ENCODE measurements around the gene NKX1-2. TPM values are rescaled to one million over a fixed set of nuclear protein-coding genes. Genes with fewer than 3 reads are reported as not detected.

NKX1-2 gene
- total and polyA plus RNA-seq, 2 of the 8 experiments (the other 6 are each of a cell fraction or from before 2014, with no cell fraction given) = 12.7 to 34.9 TPM

DNA sequence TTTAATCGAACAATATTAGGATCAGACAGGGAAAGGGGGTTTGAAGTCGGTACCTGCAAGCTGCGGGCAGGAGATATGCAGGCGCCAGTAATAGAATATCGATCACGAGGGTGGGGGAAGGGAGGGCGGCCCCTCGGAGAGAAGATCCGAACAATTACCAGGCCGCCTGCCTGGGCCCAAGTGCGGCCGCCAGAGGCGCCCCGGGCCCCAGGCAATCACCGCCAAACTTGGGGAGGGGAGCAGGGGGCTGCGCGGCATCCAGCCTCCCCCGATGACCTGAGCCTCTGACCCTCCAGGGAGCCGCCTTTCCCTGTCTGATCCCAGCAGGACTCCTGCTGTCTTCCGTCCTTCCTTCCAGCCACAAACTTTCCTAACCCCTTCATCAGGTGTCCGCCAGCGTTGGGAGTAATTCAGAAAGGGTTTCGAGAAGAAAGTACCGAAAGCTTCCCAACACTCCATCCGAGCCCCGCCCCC, 1.1 kb downstream of the NKX1-2 start (continued):
- TF ChIP-seq, protein P1, sequence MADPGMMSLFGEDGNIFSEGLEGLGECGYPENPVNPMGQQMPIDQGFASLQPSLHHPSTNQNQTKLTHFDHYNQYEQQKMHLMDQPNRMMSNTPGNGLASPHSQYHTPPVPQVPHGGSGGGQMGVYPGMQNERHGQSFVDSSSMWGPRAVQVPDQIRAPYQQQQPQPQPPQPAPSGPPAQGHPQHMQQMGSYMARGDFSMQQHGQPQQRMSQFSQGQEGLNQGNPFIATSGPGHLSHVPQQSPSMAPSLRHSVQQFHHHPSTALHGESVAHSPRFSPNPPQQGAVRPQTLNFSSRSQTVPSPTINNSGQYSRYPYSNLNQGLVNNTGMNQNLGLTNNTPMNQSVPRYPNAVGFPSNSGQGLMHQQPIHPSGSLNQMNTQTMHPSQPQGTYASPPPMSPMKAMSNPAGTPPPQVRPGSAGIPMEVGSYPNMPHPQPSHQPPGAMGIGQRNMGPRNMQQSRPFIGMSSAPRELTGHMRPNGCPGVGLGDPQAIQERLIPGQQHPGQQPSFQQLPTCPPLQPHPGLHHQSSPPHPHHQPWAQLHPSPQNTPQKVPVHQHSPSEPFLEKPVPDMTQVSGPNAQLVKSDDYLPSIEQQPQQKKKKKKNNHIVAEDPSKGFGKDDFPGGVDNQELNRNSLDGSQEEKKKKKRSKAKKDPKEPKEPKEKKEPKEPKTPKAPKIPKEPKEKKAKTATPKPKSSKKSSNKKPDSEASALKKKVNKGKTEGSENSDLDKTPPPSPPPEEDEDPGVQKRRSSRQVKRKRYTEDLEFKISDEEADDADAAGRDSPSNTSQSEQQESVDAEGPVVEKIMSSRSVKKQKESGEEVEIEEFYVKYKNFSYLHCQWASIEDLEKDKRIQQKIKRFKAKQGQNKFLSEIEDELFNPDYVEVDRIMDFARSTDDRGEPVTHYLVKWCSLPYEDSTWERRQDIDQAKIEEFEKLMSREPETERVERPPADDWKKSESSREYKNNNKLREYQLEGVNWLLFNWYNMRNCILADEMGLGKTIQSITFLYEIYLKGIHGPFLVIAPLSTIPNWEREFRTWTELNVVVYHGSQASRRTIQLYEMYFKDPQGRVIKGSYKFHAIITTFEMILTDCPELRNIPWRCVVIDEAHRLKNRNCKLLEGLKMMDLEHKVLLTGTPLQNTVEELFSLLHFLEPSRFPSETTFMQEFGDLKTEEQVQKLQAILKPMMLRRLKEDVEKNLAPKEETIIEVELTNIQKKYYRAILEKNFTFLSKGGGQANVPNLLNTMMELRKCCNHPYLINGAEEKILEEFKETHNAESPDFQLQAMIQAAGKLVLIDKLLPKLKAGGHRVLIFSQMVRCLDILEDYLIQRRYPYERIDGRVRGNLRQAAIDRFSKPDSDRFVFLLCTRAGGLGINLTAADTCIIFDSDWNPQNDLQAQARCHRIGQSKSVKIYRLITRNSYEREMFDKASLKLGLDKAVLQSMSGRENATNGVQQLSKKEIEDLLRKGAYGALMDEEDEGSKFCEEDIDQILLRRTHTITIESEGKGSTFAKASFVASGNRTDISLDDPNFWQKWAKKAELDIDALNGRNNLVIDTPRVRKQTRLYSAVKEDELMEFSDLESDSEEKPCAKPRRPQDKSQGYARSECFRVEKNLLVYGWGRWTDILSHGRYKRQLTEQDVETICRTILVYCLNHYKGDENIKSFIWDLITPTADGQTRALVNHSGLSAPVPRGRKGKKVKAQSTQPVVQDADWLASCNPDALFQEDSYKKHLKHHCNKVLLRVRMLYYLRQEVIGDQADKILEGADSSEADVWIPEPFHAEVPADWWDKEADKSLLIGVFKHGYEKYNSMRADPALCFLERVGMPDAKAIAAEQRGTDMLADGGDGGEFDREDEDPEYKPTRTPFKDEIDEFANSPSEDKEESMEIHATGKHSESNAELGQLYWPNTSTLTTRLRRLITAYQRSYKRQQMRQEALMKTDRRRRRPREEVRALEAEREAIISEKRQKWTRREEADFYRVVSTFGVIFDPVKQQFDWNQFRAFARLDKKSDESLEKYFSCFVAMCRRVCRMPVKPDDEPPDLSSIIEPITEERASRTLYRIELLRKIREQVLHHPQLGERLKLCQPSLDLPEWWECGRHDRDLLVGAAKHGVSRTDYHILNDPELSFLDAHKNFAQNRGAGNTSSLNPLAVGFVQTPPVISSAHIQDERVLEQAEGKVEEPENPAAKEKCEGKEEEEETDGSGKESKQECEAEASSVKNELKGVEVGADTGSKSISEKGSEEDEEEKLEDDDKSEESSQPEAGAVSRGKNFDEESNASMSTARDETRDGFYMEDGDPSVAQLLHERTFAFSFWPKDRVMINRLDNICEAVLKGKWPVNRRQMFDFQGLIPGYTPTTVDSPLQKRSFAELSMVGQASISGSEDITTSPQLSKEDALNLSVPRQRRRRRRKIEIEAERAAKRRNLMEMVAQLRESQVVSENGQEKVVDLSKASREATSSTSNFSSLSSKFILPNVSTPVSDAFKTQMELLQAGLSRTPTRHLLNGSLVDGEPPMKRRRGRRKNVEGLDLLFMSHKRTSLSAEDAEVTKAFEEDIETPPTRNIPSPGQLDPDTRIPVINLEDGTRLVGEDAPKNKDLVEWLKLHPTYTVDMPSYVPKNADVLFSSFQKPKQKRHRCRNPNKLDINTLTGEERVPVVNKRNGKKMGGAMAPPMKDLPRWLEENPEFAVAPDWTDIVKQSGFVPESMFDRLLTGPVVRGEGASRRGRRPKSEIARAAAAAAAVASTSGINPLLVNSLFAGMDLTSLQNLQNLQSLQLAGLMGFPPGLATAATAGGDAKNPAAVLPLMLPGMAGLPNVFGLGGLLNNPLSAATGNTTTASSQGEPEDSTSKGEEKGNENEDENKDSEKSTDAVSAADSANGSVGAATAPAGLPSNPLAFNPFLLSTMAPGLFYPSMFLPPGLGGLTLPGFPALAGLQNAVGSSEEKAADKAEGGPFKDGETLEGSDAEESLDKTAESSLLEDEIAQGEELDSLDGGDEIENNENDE (IDR thresholded peaks at IDR 0.05; ENCODE audit: insufficient replicate concordance, low read length) = no peak
- no peak for TF ChIP-seq BRCA1 (IDR thresholded peaks at IDR 0.05; ENCODE audit: low read depth, low read length)
- TF ChIP-seq POLR2A (IDR thresholded peaks at IDR 0.05; ENCODE audit: control extremely low read depth in 1 of 2, low read depth in 2 of 2, low read length in 2 of 2) = no peak
- TF ChIP-seq USF2 (IDR thresholded peaks at IDR 0.05; ENCODE audit: low read length) = no peak
- TF ChIP-seq PHF8 (conservative IDR thresholded peaks at IDR 0.05; ENCODE audit: low read depth, low read length) = no peak
- no peak for TF ChIP-seq SIX5 (IDR thresholded peaks at IDR 0.05; ENCODE audit: low read depth, low read length)
- TF ChIP-seq SIRT6 (IDR thresholded peaks at IDR 0.05; ENCODE audit: low read length) = no peak
- no peak for TF ChIP-seq POU5F1 (IDR thresholded peaks at IDR 0.05; ENCODE audit: low read depth, low read length)
- TF ChIP-seq CHD2 (IDR thresholded peaks at IDR 0.05; ENCODE audit: low read length) = no peak

Measured in H1 (cell line).